HT-29 (cell line): ENCODE results near the gene SMIM22. TPM values are rescaled to one million over a fixed set of nuclear protein-coding genes. Genes with fewer than 3 reads are reported as not detected.

Experiments used
- DNase-seq: peaks from one replicate; pipeline ENCODE4 v3.0.0-alpha.2; 2015; ENCODE audit warnings: low spot score
- total RNA-seq: library from RNA; depleted of rRNA; stranded (reverse); fragments of >200 nt; shearing (Covaris generic); gene quantifications from 2 replicates; pipeline ENCODE4 v1.2.3, GENCODE V29; 2014; rRNA removed

SMIM22 gene, protein sequence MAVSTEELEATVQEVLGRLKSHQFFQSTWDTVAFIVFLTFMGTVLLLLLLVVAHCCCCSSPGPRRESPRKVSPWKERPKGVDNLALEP
- total RNA-seq, result 282 and 291 TPM in 2 replicates

DNA sequence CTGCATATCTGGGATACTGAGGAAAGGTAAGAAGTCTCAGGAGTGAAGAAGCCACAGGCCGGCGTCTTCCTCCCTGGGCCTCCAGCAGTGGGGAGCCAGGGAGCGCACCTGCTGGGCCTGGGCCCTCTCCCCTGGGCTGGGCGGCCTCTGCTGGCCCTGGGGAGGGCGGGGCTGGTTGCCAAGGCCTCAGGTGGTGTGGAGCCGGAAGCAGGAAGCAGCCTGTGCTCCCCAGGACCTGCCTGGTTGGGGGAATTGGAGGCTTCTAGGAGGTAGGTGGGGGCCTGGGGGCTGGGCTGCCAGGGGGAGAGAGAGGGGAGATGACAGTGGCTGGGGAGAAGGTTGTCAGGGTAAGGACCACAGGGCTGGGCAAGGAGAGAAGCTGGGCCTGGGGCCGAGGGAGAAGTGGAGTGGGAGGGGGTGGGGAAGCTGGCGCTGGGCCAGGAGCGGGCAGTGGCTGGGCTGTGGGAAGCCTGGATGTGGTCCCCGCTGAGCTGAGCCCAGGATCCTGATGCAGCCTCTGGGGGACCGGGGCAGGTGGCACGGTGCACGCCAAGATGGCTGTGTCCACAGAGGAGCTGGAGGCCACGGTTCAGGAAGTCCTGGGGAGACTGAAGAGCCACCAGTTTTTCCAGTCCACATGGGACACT is at the start of gene SMIM22:
SMIM22 (plus strand) TSS at position 189 of the 647 bp plus-strand sequence; CDS start at position 555, 366 bp downstream.
- peak; percentile 85 for DNase-seq

DNA sequence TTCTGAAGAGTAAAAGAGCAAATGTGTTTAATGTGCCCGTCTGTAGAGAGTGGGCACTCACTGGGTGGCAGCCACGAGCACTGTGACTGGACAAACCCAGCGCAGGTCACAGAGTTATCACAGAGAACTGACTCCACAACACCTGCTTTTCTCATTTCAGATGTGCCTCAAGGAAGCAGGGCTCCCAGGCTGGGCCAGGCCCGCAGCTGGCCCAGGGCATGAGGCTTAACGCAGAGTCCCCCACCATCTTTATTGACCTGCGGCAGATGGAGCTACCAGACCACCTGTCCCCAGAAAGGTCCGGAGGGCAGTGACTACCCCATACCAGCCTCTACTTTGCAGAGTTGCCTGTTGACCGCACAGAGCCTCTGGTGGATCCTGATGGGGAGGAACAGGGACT is 49.0 kb upstream of the SMIM22 start:
- DNase-seq, result peak; percentile 7

DNA sequence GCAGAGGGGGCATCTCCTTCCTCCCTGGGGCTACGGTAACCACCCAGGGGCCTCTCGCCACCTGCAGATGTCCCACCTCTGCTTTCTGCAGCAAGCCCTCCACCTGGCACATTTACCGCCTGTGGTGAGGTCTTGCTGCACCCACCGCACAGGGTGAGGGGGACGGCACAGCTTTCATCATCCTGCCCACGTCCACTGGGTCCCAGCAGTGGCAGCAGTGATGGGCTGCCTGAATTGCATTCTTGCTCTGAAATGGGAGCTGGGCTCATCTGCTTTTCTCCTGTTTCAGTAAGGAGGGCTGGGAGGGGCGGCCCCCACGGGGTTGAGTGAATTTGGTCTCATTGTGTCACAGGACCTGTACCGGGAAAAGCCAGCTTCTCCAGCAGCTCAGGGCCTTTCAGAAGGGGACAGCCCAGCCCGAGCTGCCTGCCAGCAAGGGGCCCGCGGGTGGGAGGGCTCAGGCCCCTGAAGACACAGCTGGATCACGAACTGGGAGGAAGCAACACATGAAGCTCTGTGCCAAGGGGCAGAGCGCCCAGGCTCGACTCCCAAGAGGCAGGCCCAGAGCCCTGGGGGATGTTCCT is 48.1 kb upstream of the SMIM22 start:
- DNase-seq, result no peak

DNA sequence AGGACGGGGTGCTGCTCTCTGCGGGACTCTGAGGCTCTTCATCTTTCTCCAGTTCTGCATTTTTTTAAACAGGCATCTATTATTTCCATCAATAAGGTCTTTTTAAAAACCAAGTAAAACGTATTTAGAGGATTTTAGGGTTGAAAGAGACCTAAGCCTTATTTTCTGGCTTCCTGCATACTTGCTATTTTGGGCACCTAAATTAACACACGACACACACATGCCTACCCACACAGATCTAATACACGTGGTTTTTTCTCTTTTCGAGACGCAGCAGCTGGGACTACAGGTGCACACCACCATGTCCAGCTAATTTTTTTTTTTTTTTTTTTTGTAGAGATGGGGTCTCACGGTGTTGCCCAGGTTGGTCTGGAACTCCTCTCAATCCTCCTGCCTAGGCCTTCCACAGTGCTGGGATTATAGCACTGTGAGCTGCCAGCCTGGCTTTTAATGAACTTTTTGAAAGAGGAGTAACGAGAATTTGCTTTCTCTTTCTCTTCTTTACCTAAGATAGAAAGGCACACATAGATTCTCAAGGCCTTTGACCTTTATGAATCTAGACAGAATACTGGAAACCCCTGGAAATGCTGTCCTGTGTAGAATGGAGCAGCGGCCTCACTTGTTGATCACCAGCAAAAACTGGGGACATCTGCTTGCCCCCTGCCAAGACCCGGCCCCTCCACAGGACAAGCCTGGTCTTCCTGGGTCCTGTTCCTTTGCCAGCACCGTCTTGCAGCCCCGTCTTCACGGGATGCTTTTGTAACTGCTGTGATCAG is 47.1 kb upstream of the SMIM22 start:
- DNase-seq, result no peak

DNA sequence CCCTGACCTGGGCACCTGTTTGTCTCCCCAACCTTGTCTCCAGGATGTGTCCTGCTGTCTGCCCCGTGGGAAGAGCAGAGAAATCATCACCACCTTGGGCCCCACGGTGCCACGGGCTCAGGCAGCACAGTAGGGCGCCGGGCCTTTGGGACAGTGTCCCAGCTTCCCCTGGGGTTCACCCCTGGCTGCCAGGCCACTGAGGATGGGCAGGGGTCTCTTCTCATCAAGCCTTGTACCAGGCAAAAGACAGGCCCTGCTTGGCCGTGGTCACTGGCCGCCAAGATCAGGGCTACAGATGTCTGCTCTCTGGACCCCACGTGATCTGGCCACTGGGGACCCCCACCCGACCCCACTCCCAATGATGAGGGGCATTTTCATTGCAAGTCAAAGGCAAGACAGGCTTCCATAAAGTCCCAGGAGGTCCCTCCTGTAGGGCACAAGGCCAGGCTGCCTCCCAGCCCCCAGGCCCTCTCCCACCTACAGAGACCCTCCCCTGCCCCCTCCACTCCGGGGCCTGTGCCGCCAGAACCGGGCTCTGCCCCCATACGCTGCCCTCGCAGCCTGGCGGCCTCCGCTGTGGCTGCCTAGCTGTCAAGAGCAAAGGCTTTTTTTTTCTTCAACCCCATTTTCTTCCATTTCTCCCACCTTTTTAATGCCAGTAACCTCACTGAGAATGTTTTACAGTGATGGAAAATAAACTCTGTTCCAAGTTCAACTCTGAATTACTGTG is 46.3 kb upstream of the SMIM22 start:
- no peak for DNase-seq

DNA sequence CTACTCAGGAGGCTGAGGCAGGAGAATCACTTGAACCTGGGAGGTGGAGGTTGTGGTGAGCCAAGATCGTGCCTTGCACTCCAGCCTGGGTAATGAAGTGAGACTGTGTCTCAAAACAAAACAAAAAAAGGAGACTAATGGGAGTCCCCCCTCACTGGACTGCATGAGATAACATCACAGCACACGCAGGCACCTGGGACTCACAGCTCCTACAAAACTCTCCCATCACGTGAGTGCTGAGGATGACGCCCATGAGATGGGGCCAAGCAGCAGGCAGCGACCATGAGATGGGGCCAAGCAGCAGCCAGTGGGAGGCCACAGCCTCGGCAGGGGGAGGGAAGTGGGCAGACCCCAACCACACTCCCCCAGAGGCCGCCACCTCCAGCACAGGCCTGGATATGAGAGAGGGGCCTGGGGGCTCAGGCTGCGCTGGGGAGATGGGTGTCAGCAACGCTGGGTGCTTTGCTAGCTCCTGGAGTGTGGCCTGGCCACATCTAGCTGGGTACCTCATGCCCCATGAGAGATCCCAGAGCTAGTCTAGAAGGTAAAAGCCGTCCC is 45.4 kb upstream of the SMIM22 start:
- DNase-seq, result no peak

DNA sequence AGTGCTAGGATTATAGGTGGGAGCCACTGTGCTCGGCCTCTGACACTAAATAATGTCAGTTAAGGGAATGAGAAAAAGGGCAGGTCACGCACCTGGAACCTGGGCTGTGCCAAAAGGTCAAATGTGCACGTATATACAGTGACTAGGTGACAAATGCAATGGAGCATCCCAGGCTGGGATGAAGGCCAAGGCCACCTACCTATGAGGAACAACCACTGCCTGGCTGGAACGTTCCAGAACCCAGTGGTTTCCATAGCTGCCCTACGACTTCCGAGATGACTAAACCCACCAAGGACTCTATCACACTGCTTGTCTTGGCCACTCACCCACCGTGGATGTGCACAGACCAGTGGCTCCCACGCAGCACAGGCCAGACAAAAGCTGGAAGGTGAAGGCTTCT is 44.3 kb upstream of the SMIM22 start:
- no peak for DNase-seq

DNA sequence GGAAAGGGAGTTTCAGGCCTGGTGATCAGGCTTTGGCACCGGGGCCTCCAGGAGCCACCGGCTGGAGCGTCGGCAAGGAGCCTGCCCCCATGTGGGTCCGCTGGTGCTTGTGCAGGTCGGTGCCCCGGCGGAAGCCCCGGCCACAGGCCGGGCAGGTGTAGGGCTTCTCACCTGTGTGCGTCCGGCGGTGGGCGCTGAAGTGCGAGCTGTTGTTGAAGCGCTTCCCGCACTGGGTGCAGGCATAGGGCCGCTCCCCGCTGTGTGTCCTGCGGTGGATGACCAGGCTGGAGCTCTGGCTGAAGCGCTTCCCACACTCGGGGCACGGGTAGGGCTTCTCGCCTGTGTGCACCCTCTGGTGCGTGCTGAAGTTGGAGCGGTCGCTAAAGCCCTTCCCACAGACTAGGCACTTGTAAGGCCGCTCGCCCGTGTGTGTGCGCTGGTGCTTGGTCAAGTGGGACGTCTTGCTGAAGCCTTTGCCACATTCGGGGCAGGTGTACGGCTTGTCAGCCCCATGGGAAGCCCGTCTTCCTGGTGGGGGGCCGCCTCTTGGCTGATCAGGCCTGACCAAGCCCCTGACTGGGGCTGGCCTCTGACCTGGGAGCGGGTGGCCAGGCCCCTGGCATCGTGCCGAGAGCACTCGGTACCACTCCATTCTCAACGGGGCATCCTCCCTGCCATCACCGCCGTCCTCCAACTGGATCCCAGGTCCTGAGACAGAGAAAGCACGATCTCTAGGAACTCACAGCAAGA is 42.6 kb upstream of the SMIM22 start:
- DNase-seq, result no peak

DNA sequence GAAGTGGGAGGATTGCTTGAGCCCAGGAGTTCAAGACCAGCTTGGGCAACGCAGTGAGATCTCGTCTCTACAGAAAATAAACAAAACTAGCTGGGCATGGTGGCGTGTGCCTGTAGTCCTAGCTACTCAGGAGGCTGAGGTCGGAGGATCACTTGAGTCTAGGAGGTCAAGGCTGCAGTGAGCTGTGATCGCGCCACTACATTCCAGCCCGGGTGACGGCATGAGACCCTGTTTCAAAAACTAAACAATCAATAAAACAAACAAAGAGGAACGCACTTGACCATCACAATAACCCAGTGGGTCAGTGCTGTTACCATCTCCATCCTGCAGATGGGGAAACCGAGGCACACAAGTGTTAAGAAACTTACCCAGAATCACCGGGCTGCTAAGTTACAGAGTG is 41.9 kb upstream of the SMIM22 start:
- DNase-seq, result no peak

DNA sequence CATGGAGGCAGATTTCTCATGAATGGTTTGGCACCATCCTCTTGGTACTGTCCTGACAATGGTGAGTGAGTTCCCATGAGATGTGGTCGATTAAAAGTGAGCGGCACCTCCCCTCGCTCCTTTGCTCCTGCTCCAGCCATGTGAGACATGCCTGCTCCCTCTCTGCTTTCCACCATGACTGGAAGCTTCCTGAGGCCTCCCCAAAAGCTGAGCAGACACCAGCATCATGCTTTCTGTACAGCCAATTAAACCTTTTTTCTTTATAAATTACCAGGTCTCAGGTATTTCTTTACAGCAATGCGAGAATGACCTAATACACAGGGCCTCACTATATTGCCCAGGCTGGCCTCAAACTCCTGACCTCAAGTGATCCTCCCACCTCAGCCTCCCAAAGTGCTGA is 40.3 kb upstream of the SMIM22 start:
- DNase-seq, result no peak

DNA sequence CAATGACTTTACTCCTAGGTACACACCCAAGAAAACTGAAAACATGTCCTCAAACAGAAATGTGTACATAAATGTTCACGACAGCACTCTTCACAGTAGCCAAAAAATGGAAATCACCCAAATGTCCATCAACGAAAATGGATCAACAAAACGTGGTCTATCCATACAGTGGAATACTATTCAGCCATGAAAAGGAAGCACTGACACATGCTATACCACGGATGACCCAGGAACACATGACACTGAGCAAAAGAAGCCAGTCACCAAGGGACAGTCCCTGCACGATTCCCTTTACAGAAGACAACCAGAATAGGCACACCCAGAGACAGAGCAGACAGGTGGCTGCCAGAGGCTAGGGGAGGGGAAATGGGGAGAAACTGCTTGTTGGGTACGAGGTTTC is 39.5 kb upstream of the SMIM22 start:
- DNase-seq, result no peak

DNA sequence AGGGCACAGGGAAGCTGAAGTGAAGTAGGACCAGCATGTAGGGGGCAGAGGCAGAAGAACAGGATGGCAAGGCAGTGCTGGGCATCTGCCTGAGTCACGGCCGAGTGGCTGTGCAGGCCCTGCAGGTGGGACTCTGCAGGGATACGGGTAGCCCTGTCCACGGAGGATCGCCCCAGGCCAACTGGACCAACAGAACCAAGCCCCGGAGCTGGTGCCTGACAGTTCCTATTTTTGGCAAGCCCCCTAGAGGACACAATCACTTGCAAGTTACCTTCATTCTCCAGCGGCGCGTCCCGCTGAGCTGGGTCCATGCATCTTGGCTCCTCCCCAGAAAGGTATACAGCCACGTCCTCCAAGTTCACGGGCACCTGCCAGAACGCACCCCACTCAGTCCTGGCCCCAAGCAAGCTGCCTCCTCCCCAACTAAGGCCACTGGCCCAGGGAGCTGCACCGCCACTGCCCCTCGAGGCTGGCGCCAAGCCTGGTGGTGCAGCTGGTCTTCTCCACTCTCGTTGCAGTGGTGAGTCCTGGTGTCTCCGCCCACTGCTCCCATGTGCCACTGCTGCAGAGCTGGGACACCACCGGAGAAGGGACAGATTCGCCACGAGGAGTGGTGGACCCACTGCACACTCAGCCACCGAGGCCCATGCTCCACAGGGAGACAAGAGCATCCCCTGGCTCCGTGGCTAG is 34.8 kb upstream of the SMIM22 start:
- no peak for DNase-seq

DNA sequence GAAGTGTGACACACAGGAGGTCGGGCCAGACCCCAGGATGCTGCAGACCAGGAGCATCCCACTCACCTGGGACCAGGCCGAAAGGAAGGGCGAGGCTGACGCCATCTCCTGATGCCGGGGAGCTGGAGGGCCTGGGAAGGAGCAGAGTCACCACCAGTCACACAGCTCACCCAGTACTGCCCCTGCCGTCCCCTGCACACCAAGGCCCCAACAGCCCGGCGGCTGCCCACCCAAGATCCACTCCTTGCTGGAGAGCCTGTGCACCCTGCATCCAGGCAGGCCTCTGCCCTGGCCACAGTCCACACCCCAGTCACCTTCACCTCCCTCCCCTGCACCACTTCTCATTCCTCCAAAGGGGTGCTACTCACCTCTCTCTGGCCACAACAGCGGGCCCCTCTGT is 33.0 kb upstream of the SMIM22 start:
- DNase-seq, result no peak

DNA sequence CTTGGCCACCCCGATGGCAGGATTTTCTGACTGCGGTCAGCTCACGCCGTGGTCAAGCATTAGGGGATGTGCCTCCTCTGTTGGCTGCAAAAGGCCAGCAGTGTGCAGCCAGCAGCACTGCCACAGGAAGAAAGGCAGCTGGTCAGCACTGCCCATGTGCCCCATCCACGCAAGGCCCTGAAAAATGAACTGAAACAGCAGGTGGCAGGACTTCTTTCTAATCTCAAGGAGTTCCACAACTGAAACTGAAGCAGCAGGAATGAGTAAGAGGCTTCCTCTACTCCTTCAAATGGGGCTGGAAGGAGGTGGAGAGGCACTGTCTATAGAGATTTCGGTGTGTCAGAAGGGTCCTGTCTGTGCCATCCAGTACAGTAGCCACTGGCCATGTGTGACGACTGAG is 31.4 kb upstream of the SMIM22 start:
- DNase-seq, result no peak

DNA sequence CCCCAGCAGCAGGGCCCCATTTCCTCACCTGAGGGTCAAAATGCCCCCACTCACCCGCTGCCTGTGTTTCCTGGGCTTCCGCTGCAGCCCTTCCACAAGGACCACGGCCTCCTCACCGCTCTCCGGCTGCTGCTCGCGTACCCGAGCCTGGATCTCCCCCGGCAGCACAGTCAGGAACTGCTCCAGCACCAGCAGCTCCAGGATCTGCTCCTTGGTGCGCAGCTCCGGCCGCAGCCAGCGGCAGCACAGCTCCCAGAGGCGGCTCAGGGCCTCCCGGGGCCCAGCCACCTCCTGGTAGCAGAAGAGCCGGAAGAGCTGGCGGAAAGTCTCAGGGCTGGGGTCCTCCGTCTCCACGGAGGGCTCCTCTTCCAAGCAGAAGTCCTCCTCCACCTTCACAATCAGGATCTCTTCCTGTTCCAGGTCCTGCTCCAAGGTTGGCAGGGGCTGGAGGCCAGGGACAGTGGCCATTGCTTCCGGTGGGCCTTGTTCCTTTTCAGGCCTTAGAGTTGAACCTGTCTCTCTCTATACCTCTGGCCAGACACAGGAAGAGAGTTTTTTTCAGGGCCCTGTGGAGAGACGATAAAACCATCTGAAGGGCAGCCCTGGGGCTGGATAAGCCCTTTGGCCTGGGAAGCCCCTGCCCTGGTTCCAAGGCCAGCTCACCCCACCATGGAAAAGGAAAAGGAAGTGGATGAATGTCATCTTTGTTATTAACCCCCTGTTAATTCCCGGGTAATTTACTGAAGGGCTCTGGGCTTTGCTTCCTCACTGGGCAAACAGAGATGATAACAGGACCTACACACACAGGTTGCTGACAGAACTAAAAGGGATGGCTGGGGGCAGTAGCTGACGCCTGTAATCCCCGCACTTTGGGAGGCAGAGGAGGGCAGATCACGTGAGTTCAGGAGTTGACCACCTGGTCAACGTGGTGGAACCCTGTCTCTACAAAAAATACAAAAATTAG is 29.4 kb upstream of the SMIM22 start:
- DNase-seq, result no peak

DNA sequence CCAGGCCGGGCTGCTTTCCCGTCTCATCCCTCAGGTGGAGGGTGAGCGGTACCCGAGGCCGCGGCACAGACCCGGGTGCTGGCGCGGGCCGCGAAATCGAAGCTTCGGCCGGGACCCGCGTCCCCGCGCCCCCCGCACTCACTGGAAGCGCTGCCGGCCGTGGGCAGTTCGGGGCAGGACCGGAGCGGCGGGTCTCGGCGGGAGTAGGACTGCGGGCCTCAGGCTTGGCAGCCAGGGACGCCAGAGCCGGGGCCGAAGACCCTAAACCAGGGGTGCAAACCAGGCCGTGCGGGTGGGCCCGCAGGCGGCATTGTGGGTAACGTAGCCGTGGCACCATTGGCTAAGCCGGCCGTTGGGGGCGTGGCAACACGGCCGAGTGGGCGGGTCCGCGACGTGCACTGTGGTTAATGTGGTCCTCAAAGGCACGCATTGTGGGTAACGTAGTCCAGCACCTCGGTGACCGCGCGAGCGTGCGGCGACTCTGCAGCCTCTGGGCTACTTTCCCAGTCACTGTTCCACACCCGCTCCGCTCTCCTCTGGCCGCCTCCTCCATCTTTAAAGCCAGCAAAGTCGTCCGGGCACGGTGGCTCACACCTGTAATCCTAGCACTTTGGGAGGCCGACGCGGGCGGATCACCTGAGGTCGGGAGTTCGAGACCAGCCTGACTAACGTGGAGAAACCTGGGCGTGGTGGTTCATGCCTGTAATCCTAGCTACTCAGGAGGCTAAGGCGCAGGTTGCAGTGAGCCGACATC is 28.1 kb upstream of the SMIM22 start, which contains the start of gene ZNF500:
ZNF500 (minus strand) TSS at position 288 of the 754 bp plus-strand sequence. CDS start 1,184 bp downstream, outside the sequence.
- DNase-seq, result peak; percentile 97

DNA sequence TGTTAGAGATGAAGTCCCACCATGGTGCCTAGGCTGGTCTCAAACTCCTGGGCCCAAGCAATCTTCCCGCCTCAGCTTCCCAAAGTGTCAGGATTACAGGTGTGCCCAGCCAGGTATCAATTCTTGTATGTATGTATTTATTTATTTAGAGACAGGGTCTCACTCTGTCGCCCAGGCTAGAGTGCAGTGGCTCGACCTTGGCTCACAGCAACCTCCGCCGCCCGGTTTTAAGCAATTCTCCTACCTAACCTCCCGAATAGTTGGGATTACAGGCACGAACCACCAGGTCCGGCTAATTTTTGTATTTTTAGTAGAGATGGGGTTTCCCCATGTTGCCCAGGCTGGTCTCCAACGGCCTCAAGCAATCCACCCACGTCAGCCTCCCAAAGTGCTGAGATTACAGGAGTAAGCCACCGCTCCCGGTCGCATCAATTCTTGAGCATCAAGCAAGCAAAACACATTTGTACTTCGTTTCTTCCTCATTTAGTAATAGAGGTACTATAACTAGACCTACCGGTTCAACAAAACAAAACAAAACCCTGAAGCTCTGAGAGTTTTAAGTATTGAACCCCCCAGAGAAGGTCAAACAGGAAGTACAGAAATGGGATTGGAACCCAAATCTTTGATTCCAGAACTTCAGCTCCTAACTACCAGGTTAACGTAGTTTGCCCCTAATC is 27.2 kb upstream of the SMIM22 start:
- no peak for DNase-seq
